A549 (cell line): ENCODE results near the gene KDM4D.

ENCODE experiments used
- BHLHE40 ChIP-seq: IDR thresholded peaks from 2 replicates; pipeline ENCODE4 v1.6.1; 2012; ENCODE audit warnings: low read depth, low read length, inconsistent platforms
- CHD2 ChIP-seq: fragments of 150-350 bp; IDR thresholded peaks from 2 replicates; pipeline ENCODE4 v1.6.1; 2014; ENCODE audit warnings: low read length; ENCODE audit not compliant: partially characterized antibody
- HDAC2 ChIP-seq: fragments of 200-600 bp; sonication (generic); IDR thresholded peaks from 2 replicates; pipeline ENCODE4 v1.6.1; 2016
- JUNB ChIP-seq: fragments of >200 bp; sonication (Bioruptor Twin); formaldehyde crosslinking; IDR thresholded peaks from 2 replicates; pipeline ENCODE4 v1.6.1; 2016
- MYC ChIP-seq: IDR thresholded peaks from 2 replicates; pipeline ENCODE4 v1.6.1; 2012; ENCODE audit warnings: mild to moderate bottlenecking, inconsistent platforms, low read length, improper control_type of control experiment, borderline replicate concordance
- NFE2L2 ChIP-seq: fragments of 150-350 bp; conservative IDR thresholded peaks from 2 replicates; pipeline ENCODE4 v1.6.1; 2014; ENCODE audit warnings: low read length
- POLR2A ChIP-seq: IDR thresholded peaks from 2 replicates; pipeline ENCODE4 v1.6.1; 2012; ENCODE audit warnings: mild to moderate bottlenecking, low read length
- RAD21 ChIP-seq, 2 experiments: fragments of >200 bp in 1 of 2; sonication (Bioruptor Twin) in 1 of 2; formaldehyde crosslinking in 1 of 2; IDR thresholded peaks in 1 of 2; conservative IDR thresholded peaks in 1 of 2; 2 replicates in 1 of 2; 3 replicates in 1 of 2; pipeline ENCODE4 v1.6.1; 2012 to 2018; ENCODE audit warnings: inconsistent platforms in 1 of 2
- TF ChIP-seq, protein P1 (sequence below): fragments of 450-650 bp; IDR thresholded peaks from 2 replicates; pipeline ENCODE4 v1.6.1; 2014; ENCODE audit warnings: antibody characterized with exemption
- TF ChIP-seq, protein P2 (sequence below): fragments of >200 bp; sonication (Bioruptor Twin); formaldehyde crosslinking; IDR thresholded peaks from 3 replicates; pipeline ENCODE4 v1.5.1; 2016

DNA sequence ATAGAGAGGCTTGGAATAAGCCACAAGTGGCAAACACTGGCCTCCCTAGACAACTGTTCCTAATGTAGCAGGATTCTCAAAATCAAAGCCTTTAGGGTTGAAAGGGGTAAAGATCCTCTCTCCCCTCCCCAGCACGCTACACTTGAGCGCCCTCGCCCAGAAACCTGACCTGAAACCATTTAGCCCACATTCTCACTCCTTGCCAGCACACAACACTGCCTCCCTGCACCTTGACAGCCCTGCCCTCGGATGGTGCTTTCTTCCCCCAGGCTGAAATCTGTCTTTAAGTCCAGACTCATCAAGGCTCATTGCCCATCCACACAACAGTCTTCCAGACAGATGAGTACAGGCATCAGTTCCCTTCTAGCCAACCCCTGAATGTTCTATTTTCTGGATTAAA is 26.7 kb upstream of the KDM4D start:
- no peak for TF ChIP-seq RAD21 (conservative IDR thresholded peaks at IDR 0.05 in 1 of 2, IDR thresholded peaks at IDR 0.05 in 1 of 2)
- TF ChIP-seq, protein P1, sequence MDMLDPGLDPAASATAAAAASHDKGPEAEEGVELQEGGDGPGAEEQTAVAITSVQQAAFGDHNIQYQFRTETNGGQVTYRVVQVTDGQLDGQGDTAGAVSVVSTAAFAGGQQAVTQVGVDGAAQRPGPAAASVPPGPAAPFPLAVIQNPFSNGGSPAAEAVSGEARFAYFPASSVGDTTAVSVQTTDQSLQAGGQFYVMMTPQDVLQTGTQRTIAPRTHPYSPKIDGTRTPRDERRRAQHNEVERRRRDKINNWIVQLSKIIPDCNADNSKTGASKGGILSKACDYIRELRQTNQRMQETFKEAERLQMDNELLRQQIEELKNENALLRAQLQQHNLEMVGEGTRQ = no peak
- no peak for TF ChIP-seq CHD2
- TF ChIP-seq, protein P2, sequence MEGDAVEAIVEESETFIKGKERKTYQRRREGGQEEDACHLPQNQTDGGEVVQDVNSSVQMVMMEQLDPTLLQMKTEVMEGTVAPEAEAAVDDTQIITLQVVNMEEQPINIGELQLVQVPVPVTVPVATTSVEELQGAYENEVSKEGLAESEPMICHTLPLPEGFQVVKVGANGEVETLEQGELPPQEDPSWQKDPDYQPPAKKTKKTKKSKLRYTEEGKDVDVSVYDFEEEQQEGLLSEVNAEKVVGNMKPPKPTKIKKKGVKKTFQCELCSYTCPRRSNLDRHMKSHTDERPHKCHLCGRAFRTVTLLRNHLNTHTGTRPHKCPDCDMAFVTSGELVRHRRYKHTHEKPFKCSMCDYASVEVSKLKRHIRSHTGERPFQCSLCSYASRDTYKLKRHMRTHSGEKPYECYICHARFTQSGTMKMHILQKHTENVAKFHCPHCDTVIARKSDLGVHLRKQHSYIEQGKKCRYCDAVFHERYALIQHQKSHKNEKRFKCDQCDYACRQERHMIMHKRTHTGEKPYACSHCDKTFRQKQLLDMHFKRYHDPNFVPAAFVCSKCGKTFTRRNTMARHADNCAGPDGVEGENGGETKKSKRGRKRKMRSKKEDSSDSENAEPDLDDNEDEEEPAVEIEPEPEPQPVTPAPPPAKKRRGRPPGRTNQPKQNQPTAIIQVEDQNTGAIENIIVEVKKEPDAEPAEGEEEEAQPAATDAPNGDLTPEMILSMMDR = no peak
- TF ChIP-seq HDAC2 = no peak
- no peak for TF ChIP-seq MYC
- no peak for TF ChIP-seq NFE2L2
- TF ChIP-seq BHLHE40 = no peak
- no peak for TF ChIP-seq POLR2A
- TF ChIP-seq JUNB = no peak
